Natural killer cell (primary cell): ENCODE results near the gene AKAP13. TPM values are rescaled to one million over a fixed set of nuclear protein-coding genes. Genes with fewer than 3 reads are reported as not detected.

Experiments
- ATAC-seq, 3 donors: fragments of 150-1000 bp in 2 of 3; fragments of 200-7000 bp in 1 of 3; cut with Tn5 transposase; 1 replicate in 1 of 3; 2 replicates in 2 of 3; pipeline ENCODE4 v1.10.0; 2021; ENCODE audit warnings: mild to moderate bottlenecking in 2 of 3, moderate library complexity in 2 of 3
- DNase-seq, 2 donors: peaks; one replicate each; pipeline versions ENCODE4 v3.0.0 to v3.0.0-alpha.2; 2013 to 2021; ENCODE audit warnings: mixed read lengths in 1 of 2
- H3K27ac ChIP-seq: one replicate; pipeline ENCODE4 v1.5.1; 2013; ENCODE audit warnings: mild to moderate bottlenecking, low read length
- H3K27me3 ChIP-seq: one replicate; pipeline ENCODE4 v1.6.1; 2013; ENCODE audit warnings: low read length; ENCODE audit not compliant: control insufficient read depth, insufficient read depth
- H3K36me3 ChIP-seq: one replicate; pipeline ENCODE4 v1.6.1; 2013; ENCODE audit warnings: low read length; ENCODE audit not compliant: control insufficient read depth, insufficient read depth
- H3K4me1 ChIP-seq: one replicate; pipeline ENCODE4 v1.6.1; 2013; ENCODE audit warnings: low read length; ENCODE audit not compliant: control insufficient read depth, insufficient read depth
- H3K4me3 ChIP-seq: one replicate; pipeline ENCODE4 v1.5.1; 2013; ENCODE audit warnings: low read length
- H3K9me3 ChIP-seq: one replicate; pipeline ENCODE4 v1.6.1; 2013; ENCODE audit warnings: low read length; ENCODE audit not compliant: control insufficient read depth, insufficient read depth
- H3K27ac Mint-ChIP-seq, 2 donors: one replicate each; pipeline ENCODE4 v1.8.0; 2022; ENCODE audit warnings: mild to moderate bottlenecking in 2 of 2, mixed read lengths in 2 of 2, moderate library complexity in 1 of 2
- H3K27me3 Mint-ChIP-seq, 2 donors: one replicate each; pipeline ENCODE4 v1.8.0; 2022; ENCODE audit warnings: low read depth in 2 of 2, mixed read lengths in 2 of 2
- H3K36me3 Mint-ChIP-seq: one replicate; pipeline ENCODE4 v1.8.0; 2022; ENCODE audit warnings: mixed read lengths
- H3K4me1 Mint-ChIP-seq, 2 donors: one replicate each; pipeline ENCODE4 v1.8.0; 2022; ENCODE audit warnings: mixed read lengths in 2 of 2
- H3K4me3 Mint-ChIP-seq: one replicate; pipeline ENCODE4 v1.8.0; 2022; ENCODE audit warnings: mild to moderate bottlenecking, moderate library complexity, mixed read lengths
- H3K9me3 Mint-ChIP-seq, 2 donors: one replicate each; pipeline ENCODE4 v1.8.0; 2022; ENCODE audit warnings: mixed read lengths in 2 of 2
- CTCF ChIP-seq: fragments of 200-600 bp; IDR thresholded peaks from one replicate; pipeline ENCODE4 v1.8.0; 2022; ENCODE audit warnings: antibody characterized with exemption
- WGBS: methylation state at CpG from one replicate; pipeline ENCODE4 v1.1.7; 2013; ENCODE audit warnings: missing lambda C conversion rate; ENCODE audit not compliant: insufficient coverage; 5-methylcytosine and 5-hydroxymethylcytosine counted together
- intact Hi-C: fragments of 100-400 bp; cut with micrococcal nuclease; formaldehyde crosslinking; loops from one replicate; pipeline ENCODE4 v1.14.2; 2022
- total RNA-seq, 4 donors: library from RNA; stranded (reverse); fragments of 120-200 nt in 1 of 4; gene quantifications; one replicate each; pipeline versions ENCODE4 v1.2.3 to v1.2.4, GENCODE V29; 2013 to 2022

The AKAP13 gene
- total RNA-seq, 3 donors from 2014 or later (not counting 1 experiment from before 2014, with no cell fraction given): 573 to 661 (median 647) TPM

GRCh38 chr15:85773970-85774369 lies 393.6 kb downstream of the AKAP13 start:
- no peak overlapping the region for H3K4me3 Mint-ChIP-seq
- intact Hi-C loops: no loop called here
- ATAC-seq: no peak

GRCh38 chr15:85777250-85778106 lies 397.1 kb downstream of the AKAP13 start:
- no peak for TF ChIP-seq CTCF
- H3K27ac Mint-ChIP-seq: peak overlapping the region in 1 of 2 donors; percentile 31
- Histone ChIP-seq H3K4me1 (no peaks in the 10 kb centered on the region), H3K9me3 (no peaks in the 10 kb centered on the region), H3K36me3 (no peaks in the 10 kb centered on the region), H3K27ac (no peak overlapping the region), H3K4me3 (no peak overlapping the region), H3K27me3 (no peaks in the 10 kb centered on the region)
- no peaks in the 10 kb centered on the region for H3K36me3 Mint-ChIP-seq
- intact Hi-C loops: no loop called here
- H3K4me1 Mint-ChIP-seq: peaks cover 16 to 39% of the 10 kb centered on the region in 2 donors
- WGBS: 97% methylated on average over 18 of the region's 18 CpGs
- no peak for ATAC-seq
- H3K4me3 Mint-ChIP-seq: no peak overlapping the region
- no peaks in the 10 kb centered on the region for H3K9me3 Mint-ChIP-seq
- no peak for DNase-seq
- no peaks in the 10 kb centered on the region for H3K27me3 Mint-ChIP-seq

More at GRCh38 chr15:85773970-85774369, 393.6 kb downstream of the AKAP13 start:
- no peak overlapping the region for H3K27ac Mint-ChIP-seq
- H3K4me1 Mint-ChIP-seq: peaks cover 6 to 24% of the 10 kb centered on the region in 2 donors
- no peak for TF ChIP-seq CTCF
- 96% methylated on average over 10 of the region's 10 CpGs for WGBS
- H3K4me1 ChIP-seq: no peaks in the 10 kb centered on the region
- no peaks in the 10 kb centered on the region for H3K36me3 Mint-ChIP-seq
- H3K27me3 ChIP-seq: no peaks in the 10 kb centered on the region
- no peak overlapping the region for H3K27ac ChIP-seq
- no peak for DNase-seq
- no peaks in the 10 kb centered on the region for H3K36me3 ChIP-seq
- H3K9me3 ChIP-seq: no peaks in the 10 kb centered on the region
- H3K4me3 ChIP-seq: no peak overlapping the region
- H3K27me3 Mint-ChIP-seq: no peaks in the 10 kb centered on the region
- H3K9me3 Mint-ChIP-seq: no peaks in the 10 kb centered on the region

GRCh38 chr15:85778107-85778776 lies 397.8 kb downstream of the AKAP13 start:
- H3K4me1 Mint-ChIP-seq: peaks cover 12 to 35% of the 10 kb centered on the region in 2 donors
- DNase-seq: no peak
- H3K36me3 ChIP-seq: no peaks in the 10 kb centered on the region
- no peak overlapping the region for H3K4me3 Mint-ChIP-seq
- TF ChIP-seq CTCF: no peak
- H3K9me3 ChIP-seq: no peaks in the 10 kb centered on the region
- H3K4me1 ChIP-seq: no peaks in the 10 kb centered on the region
- no peak overlapping the region for H3K27ac ChIP-seq
- ATAC-seq: no peak
- 86% methylated on average over 10 of the region's 10 CpGs for WGBS
- H3K27me3 Mint-ChIP-seq: no peaks in the 10 kb centered on the region
- H3K9me3 Mint-ChIP-seq: no peaks in the 10 kb centered on the region
- H3K4me3 ChIP-seq: no peak overlapping the region
- no peak overlapping the region for H3K27ac Mint-ChIP-seq
- intact Hi-C loops: no loop called here
- H3K27me3 ChIP-seq: no peaks in the 10 kb centered on the region
- no peaks in the 10 kb centered on the region for H3K36me3 Mint-ChIP-seq
